MM.1S (cell line): ENCODE results near the gene JAML.

Experiments
- DNase-seq: peaks from one replicate; pipeline ENCODE4 v3.0.0-alpha.2; 2015
- H2AFZ ChIP-seq: fragments of 300-600 bp; sonication (generic); 2 replicates; pipeline ENCODE4 v1.6.0; 2016; ENCODE audit warnings: antibody characterized with exemption, low read length
- H3F3A ChIP-seq: fragments of 300-600 bp; sonication (generic); 2 replicates; pipeline ENCODE4 v1.6.1; 2016; ENCODE audit warnings: mild to moderate bottlenecking, antibody characterized with exemption, low read length, moderate library complexity, mixed read lengths; ENCODE audit not compliant: insufficient read depth
- H3K27ac ChIP-seq: fragments of 300-600 bp; sonication (generic); 2 replicates; pipeline ENCODE4 v1.5.1; 2016; ENCODE audit warnings: mild to moderate bottlenecking, low read length
- H3K27me3 ChIP-seq: fragments of 300-600 bp; sonication (generic); replicated peaks from 2 replicates; pipeline ENCODE4 v1.6.0; 2016; ENCODE audit warnings: low read length; ENCODE audit not compliant: insufficient read depth
- H3K36me3 ChIP-seq: fragments of 300-600 bp; sonication (generic); replicated peaks from 2 replicates; pipeline ENCODE4 v1.6.1; 2016; ENCODE audit warnings: mild to moderate bottlenecking, low read length, mixed read lengths; ENCODE audit not compliant: insufficient read depth
- H3K4me1 ChIP-seq: fragments of 300-600 bp; sonication (generic); 2 replicates; pipeline ENCODE4 v1.6.1; 2016; ENCODE audit warnings: low read length, mixed read lengths
- H3K4me2 ChIP-seq: fragments of 300-600 bp; sonication (generic); 2 replicates; pipeline ENCODE4 v1.6.0; 2016; ENCODE audit warnings: low read depth, low read length
- H3K4me3 ChIP-seq: fragments of 300-600 bp; sonication (generic); 2 replicates; pipeline ENCODE4 v1.5.1; 2016; ENCODE audit warnings: low read length, mixed read lengths
- H3K79me2 ChIP-seq: fragments of 300-600 bp; sonication (generic); 2 replicates; pipeline ENCODE4 v1.6.1; 2016; ENCODE audit warnings: mixed run types, low read length, mixed read lengths
- H3K9ac ChIP-seq: fragments of 300-600 bp; sonication (generic); 2 replicates; pipeline ENCODE4 v1.6.1; 2016; ENCODE audit warnings: low read length, mixed read lengths
- H3K9me2 ChIP-seq: fragments of 300-600 bp; sonication (generic); replicated peaks from 2 replicates; pipeline ENCODE4 v1.6.1; 2016; ENCODE audit warnings: mild to moderate bottlenecking, low read length, mixed read lengths; ENCODE audit not compliant: insufficient read depth
- H3K9me3 ChIP-seq: fragments of 300-600 bp; sonication (generic); replicated peaks from 2 replicates; pipeline ENCODE4 v1.6.1; 2016; ENCODE audit warnings: mild to moderate bottlenecking, low read length, mixed read lengths; ENCODE audit not compliant: insufficient read depth
- H4K20me1 ChIP-seq: fragments of 300-600 bp; sonication (generic); 2 replicates; pipeline ENCODE4 v1.6.1; 2016; ENCODE audit warnings: mild to moderate bottlenecking, low read length, moderate library complexity, mixed read lengths; ENCODE audit not compliant: insufficient read depth
- CTCF ChIP-seq: fragments of 300-600 bp; sonication (generic); IDR thresholded peaks from 2 replicates; pipeline ENCODE4 v1.5.1; 2016; ENCODE audit warnings: antibody characterized with exemption, low read length, mixed read lengths
- EZH2 ChIP-seq: fragments of 300-600 bp; sonication (generic); optimal IDR thresholded peaks from 2 replicates; pipeline ENCODE3; 2017; ENCODE audit warnings: low read depth, mild to moderate bottlenecking, antibody characterized with exemption, low read length, mixed read lengths
- EZH2phosphoT487 ChIP-seq: fragments of 300-600 bp; sonication (generic); IDR thresholded peaks from 2 replicates; pipeline ENCODE4 v1.6.1; 2018; ENCODE audit warnings: antibody characterized with exemption, low read length

The JAML gene

DNA sequence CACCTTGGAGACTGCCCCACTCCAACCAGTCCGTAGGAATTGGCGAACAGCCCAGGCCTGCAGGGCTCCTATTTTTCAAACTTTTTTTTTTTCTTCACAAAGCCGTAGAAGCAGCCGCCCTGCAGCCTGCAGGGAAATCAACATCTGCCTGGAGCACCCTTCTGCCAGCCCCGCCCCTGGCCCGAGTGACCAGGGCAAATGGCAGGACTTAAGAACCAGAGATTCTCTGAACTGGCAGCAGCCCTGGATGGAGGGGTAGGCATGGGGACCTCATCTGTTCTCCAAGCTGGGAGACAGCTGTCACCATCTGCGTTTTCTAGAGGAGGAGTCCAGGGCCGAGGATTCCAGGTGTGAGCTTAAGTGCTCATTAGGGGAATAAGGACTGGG is 53.9 kb downstream of the JAML start:
- no peaks in the 10 kb centered on the region for H3K4me1 ChIP-seq
- peaks cover 90% of the 10 kb centered on the region for H3K27me3 ChIP-seq
- no peak overlapping the region for H3K4me2 ChIP-seq
- no peaks in the 10 kb centered on the region for H3F3A ChIP-seq
- TF ChIP-seq CTCF (no peak), EZH2phosphoT487 (no peak), EZH2 (no peak)
- H2AFZ ChIP-seq = no peak overlapping the region
- no peak for DNase-seq
- no peak overlapping the region for H3K27ac ChIP-seq
- H4K20me1 ChIP-seq = no peaks in the 10 kb centered on the region
- H3K4me3 ChIP-seq = no peak overlapping the region
- no peaks in the 10 kb centered on the region for H3K36me3 ChIP-seq
- H3K9me3 ChIP-seq = no peaks in the 10 kb centered on the region
- no peaks in the 10 kb centered on the region for H3K79me2 ChIP-seq
- no peak overlapping the region for H3K9ac ChIP-seq
- no peaks in the 10 kb centered on the region for H3K9me2 ChIP-seq

DNA sequence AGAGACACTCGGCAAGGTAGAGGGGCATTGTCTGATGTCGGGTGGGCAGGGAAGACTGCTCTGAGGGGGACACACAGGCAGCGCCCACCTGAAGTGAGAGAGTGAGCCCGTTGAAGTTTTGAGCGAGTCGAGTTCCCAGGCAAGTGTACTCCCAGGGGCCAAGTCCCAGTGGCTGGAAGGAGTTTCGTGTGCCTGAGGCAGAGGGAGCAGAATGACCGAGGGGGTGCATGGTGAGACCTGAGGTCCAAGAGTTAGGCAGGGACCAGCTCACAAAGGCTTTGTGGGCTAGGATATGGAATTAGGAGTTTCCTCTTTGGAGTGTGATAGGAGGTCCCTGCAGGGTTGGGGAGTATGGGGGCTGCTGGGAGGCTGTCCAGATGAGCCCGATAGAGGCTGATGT is 54.6 kb downstream of the JAML start:
- no peaks in the 10 kb centered on the region for H3K9me2 ChIP-seq
- TF ChIP-seq CTCF (no peak), EZH2 (no peak), EZH2phosphoT487 (no peak)

DNA sequence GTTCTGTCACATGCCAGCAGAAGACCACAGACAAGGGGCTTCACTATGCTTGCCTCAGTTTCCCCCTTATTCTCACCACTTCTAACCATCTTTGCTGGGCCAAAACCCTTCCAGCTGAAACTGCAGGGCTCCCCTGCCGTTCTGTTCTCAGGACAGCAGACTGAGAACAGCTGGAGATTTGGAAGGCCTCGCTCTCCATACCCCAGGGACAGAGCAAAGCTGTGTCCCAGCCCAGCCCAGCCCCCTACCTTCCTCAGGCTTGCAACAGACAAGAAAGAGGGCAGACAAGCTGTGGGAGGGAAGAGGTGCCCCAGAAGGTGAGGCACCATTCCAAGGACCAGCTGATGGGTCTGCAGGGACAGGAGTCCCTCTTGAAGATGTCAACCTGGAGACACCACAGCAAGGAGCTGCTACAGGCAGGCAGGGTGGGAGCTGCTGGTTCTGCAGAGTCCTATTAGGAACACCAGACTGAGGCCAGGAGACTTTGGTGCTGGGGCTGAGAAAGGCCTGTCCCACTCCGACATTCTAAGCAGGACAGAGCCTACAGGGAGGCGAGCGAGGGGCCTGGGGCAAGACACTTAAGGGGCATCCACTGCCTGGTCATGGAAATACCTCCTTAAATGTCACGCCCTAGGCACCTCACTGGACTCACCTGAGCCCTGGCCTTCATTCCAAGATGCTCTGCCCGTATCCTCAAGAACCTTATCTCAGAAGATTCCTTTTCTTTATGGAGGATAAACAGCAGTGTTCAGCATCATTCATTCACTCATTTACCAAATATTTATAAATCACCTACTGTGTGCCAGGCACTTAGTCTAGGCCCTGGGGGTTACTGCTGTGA is 55.3 kb downstream of the JAML start:
- Histone ChIP-seq H3K27ac (no peak overlapping the region), H3K27me3 (peaks cover 87% of the 10 kb centered on the region), H3K4me1 (no peaks in the 10 kb centered on the region), H3K4me2 (no peak overlapping the region), H3K79me2 (no peaks in the 10 kb centered on the region), H3K36me3 (no peaks in the 10 kb centered on the region), H3K9ac (no peak overlapping the region), H4K20me1 (no peaks in the 10 kb centered on the region), H3F3A (no peaks in the 10 kb centered on the region), H3K9me3 (no peaks in the 10 kb centered on the region), H2AFZ (no peak overlapping the region), H3K9me2 (no peaks in the 10 kb centered on the region), H3K4me3 (no peak overlapping the region)
- TF ChIP-seq EZH2phosphoT487 = no peak
- no peak for TF ChIP-seq EZH2
- no peak for TF ChIP-seq CTCF
- DNase-seq = no peak

More for the DNA sequence above, 54.6 kb downstream of the JAML start:
- Histone ChIP-seq H4K20me1 (no peaks in the 10 kb centered on the region), H2AFZ (no peak overlapping the region), H3K4me2 (no peak overlapping the region), H3K27ac (no peak overlapping the region), H3K27me3 (peaks cover 88% of the 10 kb centered on the region), H3K79me2 (no peaks in the 10 kb centered on the region), H3K4me3 (no peak overlapping the region), H3K9ac (no peak overlapping the region), H3F3A (no peaks in the 10 kb centered on the region), H3K36me3 (no peaks in the 10 kb centered on the region), H3K9me3 (no peaks in the 10 kb centered on the region), H3K4me1 (no peaks in the 10 kb centered on the region)
- DNase-seq = no peak
